K562 (cell line): ENCODE results near the gene SLC22A16.

Experiments used
- CTCF ChIP-seq, 3 experiments: IDR thresholded peaks in 2 of 3; conservative IDR thresholded peaks in 1 of 3; 2 replicates each; pipeline ENCODE4 v1.5.1; 2011 to 2012; ENCODE audit warnings: low read length in 3 of 3, mild to moderate bottlenecking in 3 of 3, control low read depth in 2 of 3, improper control_type of control experiment in 1 of 3, inconsistent platforms in 1 of 3, low read depth in 1 of 3, mixed read lengths in 1 of 3, moderate library complexity in 1 of 3; ENCODE audit not compliant: insufficient read depth in 2 of 3
- EZH2 ChIP-seq: IDR thresholded peaks from 2 replicates; pipeline ENCODE4 v1.6.1; 2012; ENCODE audit warnings: low read depth, mild to moderate bottlenecking, inconsistent platforms, low read length, borderline replicate concordance
- MAFF ChIP-seq: IDR thresholded peaks from 2 replicates; pipeline ENCODE4 v1.6.1; 2012; ENCODE audit warnings: low read length, improper control_type of control experiment
- MYNN ChIP-seq, 2 experiments: sonication (generic); formaldehyde crosslinking in 1 of 2; IDR thresholded peaks; 2 replicates each; pipeline versions ENCODE4 v1.5.0 to v1.6.1; 2016 to 2020; ENCODE audit warnings: antibody characterized with exemption in 1 of 2, missing genetic modification reagents in 1 of 2
- PML ChIP-seq: IDR thresholded peaks from 2 replicates; pipeline ENCODE4 v1.6.1; 2012; ENCODE audit warnings: low read length, inconsistent platforms
- POLR3G ChIP-seq: IDR thresholded peaks from 2 replicates; pipeline ENCODE4 v1.6.1; 2011; ENCODE audit not compliant: insufficient read length, insufficient replicate concordance; ENCODE audit errors: extremely low read depth
- RFX5 ChIP-seq: IDR thresholded peaks from 2 replicates; pipeline ENCODE4 v1.6.1; 2011; ENCODE audit warnings: low read depth, mild to moderate bottlenecking, improper control_type of control experiment, low read length
- TF ChIP-seq, protein P1 (sequence below): fragments of 450-650 bp; IDR thresholded peaks from 2 replicates; pipeline ENCODE4 v1.6.1; 2016; ENCODE audit warnings: low read depth

DNA sequence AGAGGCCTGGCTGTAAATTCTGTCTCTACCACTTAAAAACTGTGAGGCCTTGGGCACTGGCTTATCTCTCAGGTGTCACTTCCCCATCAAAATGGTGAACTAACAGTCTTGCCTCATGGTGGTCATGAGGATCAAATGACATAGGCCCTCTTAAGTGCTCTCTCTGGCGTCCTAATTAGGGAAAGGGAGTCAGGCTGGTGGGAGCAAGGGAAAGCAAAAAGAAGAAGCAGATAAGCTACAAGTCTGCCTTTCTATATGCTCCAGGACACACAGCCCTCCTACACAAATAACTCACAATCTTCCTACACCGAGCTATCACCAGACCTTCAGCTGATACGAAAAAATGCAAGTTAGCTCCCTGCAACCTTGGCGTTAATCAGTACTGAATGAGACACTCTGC, 19.5 kb upstream of the SLC22A16 start:
- TF ChIP-seq CTCF (IDR thresholded peaks at IDR 0.05 in 2 of 3, conservative IDR thresholded peaks at IDR 0.05 in 1 of 3; ENCODE audit: insufficient read depth in 2 of 3, low read depth in 1 of 3, low read length in 3 of 3) (no peak), POLR3G (no peak), EZH2 (no peak), RFX5 (no peak), MAFF (no peak), MYNN (IDR thresholded peaks at IDR 0.05) (no peak), MYNN (CRISPR knock-in tag; IDR thresholded peaks at IDR 0.05) (no peak), PML (no peak)
- TF ChIP-seq, protein P1, sequence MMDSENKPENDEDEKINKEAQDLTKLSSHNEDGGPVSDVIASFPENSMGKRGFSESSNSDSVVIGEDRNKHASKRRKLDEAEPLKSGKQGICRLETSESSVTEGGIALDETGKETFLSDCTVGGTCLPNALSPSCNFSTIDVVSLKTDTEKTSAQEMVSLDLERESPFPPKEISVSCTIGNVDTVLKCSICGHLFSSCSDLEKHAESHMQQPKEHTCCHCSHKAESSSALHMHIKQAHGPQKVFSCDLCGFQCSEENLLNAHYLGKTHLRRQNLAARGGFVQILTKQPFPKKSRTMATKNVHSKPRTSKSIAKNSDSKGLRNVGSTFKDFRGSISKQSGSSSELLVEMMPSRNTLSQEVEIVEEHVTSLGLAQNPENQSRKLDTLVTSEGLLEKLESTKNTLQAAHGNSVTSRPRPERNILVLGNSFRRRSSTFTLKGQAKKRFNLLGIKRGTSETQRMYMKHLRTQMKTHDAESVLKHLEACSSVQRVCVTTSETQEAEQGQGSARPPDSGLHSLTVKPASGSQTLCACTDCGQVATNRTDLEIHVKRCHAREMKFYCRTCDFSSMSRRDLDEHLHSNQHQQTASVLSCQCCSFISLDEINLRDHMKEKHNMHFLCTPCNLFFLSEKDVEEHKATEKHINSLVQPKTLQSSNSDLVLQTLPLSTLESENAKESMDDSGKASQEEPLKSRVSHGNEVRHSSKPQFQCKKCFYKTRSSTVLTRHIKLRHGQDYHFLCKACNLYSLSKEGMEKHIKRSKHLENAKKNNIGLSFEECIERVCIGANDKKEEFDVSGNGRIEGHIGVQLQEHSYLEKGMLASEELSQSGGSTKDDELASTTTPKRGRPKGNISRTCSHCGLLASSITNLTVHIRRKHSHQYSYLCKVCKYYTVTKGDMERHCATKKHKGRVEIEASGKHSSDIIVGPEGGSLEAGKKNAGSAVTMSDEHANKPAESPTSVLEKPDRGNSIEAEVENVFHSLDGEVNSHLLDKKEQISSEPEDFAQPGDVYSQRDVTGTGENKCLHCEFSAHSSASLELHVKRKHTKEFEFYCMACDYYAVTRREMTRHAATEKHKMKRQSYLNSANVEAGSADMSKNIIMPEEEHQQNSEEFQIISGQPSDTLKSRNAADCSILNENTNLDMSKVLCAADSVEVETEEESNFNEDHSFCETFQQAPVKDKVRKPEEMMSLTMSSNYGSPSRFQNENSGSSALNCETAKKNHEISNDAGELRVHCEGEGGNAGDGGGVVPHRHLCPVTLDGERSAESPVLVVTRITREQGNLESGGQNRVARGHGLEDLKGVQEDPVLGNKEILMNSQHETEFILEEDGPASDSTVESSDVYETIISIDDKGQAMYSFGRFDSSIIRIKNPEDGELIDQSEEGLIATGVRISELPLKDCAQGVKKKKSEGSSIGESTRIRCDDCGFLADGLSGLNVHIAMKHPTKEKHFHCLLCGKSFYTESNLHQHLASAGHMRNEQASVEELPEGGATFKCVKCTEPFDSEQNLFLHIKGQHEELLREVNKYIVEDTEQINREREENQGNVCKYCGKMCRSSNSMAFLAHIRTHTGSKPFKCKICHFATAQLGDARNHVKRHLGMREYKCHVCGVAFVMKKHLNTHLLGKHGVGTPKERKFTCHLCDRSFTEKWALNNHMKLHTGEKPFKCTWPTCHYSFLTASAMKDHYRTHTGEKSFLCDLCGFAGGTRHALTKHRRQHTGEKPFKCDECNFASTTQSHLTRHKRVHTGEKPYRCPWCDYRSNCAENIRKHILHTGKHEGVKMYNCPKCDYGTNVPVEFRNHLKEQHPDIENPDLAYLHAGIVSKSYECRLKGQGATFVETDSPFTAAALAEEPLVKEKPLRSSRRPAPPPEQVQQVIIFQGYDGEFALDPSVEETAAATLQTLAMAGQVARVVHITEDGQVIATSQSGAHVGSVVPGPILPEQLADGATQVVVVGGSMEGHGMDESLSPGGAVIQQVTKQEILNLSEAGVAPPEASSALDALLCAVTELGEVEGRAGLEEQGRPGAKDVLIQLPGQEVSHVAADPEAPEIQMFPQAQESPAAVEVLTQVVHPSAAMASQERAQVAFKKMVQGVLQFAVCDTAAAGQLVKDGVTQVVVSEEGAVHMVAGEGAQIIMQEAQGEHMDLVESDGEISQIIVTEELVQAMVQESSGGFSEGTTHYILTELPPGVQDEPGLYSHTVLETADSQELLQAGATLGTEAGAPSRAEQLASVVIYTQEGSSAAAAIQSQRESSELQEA = no peak
